Gastrocnemius medialis (tissue), 4 donors: ENCODE results near the gene PCSK1N.

ENCODE experiments used
- CTCF ChIP-seq, 5 experiments: fragments of 450-650 bp in 3 of 5; fragments of 200-600 bp in 2 of 5; sonication (generic) in 2 of 5; IDR thresholded peaks in 4 of 5; conservative IDR thresholded peaks in 1 of 5; 1 replicate in 4 of 5; 2 replicates in 1 of 5; pipeline ENCODE4 v1.5.1; 2016 to 2019; ENCODE audit warnings: antibody characterized with exemption in 5 of 5, mild to moderate bottlenecking in 3 of 5, moderate library complexity in 3 of 5
- POLR2A ChIP-seq, 2 donors: fragments of 450-650 bp; IDR thresholded peaks; one replicate each; pipeline ENCODE4 v1.6.1; 2017; ENCODE audit warnings: antibody characterized with exemption in 2 of 2, mild to moderate bottlenecking in 2 of 2, moderate library complexity in 2 of 2

- TF ChIP-seq CTCF (IDR thresholded peaks at IDR 0.05 in 4 of 5, conservative IDR thresholded peaks at IDR 0.05 in 1 of 5): no peak
- TF ChIP-seq POLR2A (IDR thresholded peaks at IDR 0.05): no peak
Observed at GRCh38 chrX:48786825-48787504, 48.4 kb downstream of the PCSK1N start.
